Stimulated activated CD4-positive, alpha-beta T cell treated with anti-CD3 and anti-CD28 coated beads, TNF-alpha, amount 100 ng/mL, for 1 hour (primary cell): Measurements from ENCODE around the gene PET100.

Source experiments
- DNase-seq, 3 donors: peaks; one replicate each; pipeline ENCODE4 v3.0.0-alpha.2; 2020; ENCODE audit warnings: low read depth in 3 of 3, low spot score in 1 of 3

The PET100 gene, protein sequence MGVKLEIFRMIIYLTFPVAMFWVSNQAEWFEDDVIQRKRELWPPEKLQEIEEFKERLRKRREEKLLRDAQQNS

DNA sequence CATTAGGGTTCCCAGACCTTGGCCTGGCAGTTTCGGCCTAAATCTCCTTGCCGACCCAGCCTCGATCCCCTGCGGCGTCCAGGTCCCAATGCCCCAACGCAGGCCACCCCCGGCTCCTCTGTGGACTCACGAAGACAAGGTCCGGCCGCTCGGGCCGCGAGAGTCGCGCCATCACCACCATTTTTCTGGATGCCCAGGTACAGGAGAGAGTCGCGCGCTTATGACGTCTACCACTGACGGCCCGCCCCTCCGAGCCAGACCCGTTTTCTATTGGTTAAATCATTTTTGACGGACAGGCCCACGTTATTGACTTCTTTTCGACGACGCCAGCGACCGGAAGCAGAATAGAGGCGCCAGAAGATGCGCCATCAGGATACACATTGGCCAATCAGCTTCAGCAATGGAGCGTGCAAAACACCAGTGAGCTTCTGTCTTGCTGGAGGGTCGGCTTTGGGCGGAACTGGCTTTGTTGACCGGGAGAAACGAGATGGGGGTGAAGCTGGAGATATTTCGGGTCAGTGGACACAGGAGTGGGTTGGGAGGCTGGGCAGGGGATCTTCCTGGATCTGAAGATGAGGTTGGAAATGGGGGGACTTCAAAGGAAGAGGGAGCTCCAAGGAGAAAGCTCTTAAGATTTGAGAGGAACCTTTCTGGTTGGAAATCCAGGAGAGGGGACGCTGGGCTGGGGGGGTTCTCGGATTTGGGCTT lies at the start of gene PET100, which contains the start of gene XAB2:
Gene PET100, plus strand, starts transcription at position 447 of the 708 bp plus-strand sequence. Its CDS starts 41 bp downstream, at position 488.
Gene XAB2, minus strand, starts transcription at position 199 of the 708 bp plus-strand sequence. Its CDS starts 18 bp downstream, at position 181.
- DNase-seq, result peak; percentile 86 to 92 (median 91)

DNA sequence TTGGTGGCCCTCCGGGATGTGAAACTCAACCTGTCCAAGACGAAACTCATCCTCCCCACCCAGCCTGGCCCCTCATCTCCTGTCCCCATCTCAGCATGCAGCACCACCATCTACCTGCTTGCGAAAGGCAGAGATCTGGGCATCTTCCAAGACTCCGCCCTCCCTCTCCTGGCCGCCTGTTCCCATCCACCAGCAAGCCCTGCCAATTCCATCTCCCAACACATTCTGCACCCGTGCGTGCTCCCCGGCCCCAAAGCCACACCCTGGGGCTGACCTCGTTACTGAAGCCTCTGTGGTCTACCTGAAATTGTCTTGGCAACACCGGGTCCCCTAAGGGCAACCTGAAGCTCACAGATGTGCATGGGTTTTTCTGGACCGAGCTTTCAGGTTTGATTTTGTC lies 47.1 kb upstream of the PET100 start:
- DNase-seq, result no peak

DNA sequence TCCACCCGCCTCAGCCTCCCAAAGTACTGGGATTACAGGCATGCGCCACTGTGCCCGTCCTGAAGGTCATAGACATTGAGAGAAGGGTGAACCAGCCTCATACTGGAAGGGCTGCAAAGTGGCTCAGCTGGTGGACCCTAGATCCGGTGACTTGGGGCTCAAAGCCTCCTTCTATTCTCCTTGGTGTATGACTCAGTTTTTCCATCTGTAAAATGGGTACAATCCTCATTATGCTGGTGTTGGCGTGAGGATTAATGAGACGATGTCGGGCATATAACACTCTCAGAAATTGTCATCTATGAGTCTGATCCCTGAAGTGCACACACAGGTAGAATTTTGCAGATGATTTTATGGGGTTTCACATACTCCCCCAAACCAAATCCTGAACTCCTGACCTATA lies 39.8 kb upstream of the PET100 start:
- DNase-seq, result no peak

DNA sequence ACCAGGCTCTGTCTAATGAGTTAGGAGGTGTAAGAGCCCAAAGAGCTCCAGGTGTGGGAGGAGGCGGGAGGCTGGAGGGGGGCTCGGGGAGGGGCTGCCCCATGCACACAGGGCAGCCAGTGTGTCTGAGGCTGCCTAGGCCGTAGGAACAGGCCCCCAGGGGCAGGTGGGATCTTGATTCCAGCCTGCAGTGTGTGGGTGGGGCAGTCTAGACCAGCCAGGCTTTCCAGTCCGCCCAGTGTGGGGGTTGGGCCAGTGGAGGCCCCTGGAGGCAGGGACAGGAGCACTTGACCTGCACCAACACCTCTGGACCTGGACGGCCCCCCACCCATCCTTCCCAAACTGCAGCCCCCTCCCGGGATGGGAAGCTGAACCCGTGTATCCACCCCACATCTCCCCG lies 39.3 kb upstream of the PET100 start:
- no peak for DNase-seq

DNA sequence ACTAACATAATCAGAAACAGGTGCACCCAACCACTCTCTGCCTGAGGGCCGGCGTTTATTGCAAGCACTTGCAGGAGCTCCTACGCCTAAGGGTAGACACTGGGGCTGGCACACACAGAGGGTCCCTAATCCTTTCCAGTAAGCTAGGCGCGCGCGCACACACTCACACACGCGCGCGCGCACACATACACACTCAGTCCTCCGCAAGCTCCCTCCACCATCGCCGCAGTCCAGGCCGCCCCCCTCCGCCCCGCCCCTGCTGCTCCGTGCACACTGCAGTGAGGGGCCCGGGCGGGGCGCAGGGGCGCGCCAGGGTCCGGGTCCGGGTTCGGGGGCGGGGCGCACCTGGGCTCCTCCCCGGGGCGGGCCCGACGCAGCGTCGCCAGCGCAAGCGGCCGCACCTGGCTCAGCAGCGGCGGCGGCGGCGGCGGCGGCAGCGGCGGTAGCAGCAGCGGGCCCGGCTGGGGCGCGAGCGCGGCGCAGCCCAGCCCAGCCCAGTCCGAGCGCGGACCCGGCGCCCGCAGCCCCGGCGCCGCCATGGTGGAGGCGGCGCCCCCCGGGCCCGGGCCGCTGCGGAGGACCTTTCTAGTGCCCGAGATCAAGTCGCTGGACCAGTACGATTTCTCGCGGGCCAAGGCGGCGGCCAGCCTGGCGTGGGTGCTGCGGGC lies 34.0 kb upstream of the PET100 start, which contains the start of gene CAMSAP3:
Gene CAMSAP3, plus strand, starts transcription at position 398 of the 668 bp plus-strand sequence. Its CDS starts 140 bp downstream, at position 538.
- peak in 1 of 3 donors; percentile 27 for DNase-seq

DNA sequence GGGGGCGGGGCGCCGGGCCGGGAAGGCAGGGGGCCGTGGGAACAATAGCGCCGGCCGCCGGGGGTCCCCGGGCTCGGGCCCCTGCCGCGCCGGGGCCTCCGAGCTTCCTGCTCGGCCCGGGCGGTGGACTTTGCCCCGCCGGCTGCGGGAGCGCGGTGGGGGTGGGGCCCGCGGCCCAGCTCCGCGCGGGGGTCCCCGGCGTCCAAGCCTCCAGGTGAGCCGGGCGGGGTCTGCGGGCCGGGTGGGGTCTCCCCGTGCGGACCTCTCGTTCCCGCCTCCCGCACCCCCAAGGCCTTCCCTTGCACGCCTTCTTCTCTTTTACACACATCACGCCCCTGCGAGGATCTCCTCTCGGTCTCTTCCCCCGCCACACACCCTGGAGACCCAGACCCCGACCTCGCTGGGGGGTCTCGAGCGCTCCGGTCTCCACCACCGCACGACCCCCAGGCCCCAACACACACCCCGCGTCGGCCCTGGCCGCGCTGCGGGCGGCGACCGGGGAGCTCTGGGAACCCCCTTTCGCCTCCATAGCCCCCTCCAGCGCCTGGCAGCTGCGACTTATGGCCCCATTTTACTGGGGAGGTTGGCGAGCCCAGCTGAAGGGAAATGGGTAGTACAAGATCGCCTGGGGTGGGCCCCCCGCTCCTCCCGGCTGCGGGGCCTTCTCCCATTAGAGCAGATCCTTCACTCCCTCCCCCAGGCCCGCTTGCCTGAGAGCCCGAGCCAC lies 33.2 kb upstream of the PET100 start:
- DNase-seq, result no peak

DNA sequence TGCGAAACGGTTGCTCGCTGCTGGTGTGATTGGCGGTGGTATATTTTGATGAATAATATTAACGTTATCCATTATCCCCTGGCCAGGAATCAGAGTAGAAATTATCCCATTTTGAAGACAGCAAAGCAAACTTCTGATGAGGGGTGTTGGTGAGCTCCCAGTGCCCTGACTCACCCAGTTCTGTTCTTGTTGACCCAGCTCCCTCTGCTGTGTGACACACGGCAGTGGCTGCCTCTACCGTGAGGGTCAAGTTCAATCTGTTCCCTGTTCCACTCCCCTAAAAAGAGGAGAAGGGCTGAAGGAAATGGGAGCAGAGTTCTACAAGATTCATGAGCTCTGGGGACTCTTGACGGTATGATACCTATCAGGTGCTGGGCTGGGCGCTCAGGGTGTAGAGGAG lies 31.9 kb upstream of the PET100 start:
- DNase-seq, result no peak

DNA sequence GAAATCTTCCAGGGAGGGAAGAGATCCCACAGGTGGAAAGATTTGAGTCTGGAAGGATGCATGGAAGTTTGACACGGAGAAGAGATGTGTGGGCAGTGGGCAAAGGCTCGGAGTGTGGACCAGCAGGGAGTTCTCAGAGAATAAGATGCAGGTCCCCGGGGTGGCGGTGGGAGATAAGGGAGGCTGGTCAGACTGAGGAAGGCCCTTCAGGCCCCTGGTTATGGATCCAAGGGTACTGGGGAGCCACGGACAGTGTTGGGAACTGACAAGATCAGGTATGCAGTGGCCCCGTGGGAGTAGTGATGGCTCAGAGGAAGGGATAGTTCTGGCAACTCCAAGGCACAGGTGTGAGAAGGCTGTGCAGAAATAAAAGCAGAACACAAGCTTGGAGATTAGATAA lies 31.4 kb upstream of the PET100 start:
- DNase-seq, result no peak

DNA sequence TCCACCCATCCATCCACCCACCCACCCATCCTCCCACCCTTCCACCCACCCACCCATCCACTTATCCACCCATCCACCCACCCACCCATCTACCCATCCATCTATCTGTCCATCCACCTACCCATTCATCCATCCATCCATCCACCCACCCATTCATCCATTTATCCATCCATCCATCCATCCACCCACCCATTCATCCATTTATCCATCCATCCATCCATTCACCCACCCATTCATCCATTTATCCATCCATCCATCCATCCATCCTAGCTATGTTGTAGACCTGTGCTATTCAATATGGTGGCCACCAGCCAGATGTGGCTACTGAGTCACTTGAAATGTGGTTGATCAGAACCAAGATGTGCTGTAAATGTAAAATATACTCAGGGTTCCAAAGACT lies 28.9 kb upstream of the PET100 start:
- no peak for DNase-seq

DNA sequence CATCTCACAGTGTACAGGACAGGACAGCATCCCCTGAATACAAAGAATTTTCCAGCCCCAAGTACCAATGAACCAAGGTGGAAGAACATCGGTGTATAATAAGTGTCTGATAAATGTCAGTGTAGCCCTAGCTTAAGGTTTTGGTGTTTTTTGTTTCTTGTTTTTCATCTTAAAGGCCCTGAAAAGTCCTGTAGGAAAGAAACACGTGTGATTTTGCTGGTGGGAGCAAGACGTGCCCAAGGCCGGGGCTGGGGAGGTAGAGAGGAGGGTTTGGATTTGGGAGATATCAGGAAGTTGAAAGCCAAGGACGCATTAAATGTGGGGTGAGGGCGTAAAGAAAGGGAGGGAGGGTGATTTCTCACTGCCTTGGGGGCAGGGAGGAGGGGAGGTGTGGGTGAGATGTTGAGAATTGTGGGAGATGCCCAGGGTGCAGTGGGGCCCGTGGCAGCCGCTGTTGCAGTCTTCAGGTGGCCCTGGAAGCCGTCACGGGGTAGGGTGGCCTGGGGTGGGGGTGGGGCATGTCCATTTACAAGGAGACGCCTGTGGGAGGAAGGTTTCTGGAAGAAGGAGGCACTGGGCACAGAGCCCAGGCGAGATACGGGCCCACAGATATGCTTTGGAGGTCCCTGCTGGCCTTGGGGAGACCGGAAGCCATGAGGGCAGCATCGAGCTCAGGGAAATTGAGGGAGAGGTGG lies 27.2 kb upstream of the PET100 start:
- DNase-seq, result no peak

DNA sequence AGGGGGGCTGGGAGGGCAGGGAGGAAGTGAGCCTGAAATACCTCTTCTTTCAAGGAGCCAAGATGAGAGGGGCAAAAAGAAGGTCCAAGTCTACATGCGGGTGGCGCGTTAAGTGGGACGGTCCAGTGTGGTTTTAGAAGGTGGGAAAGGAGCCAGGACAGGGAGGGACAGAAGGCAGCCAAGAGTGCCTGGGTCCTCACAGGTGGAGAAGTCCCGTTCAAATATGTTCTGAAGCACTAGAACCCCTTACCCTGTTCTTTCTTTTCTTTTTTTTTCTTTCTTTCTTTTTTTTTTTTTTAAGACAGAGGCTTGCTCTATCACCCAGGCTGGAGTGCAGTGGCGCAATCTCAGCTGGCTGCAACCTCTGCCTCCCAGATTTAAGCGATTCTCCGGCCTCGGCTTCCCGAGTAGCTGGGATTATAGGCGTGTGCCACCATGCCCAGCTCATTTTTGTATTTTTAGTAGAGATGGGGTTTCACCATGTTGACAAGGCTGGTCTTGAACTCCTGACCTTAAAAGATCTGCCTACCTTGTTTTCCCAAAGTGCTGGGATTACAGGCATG lies 26.6 kb upstream of the PET100 start:
- no peak for DNase-seq

DNA sequence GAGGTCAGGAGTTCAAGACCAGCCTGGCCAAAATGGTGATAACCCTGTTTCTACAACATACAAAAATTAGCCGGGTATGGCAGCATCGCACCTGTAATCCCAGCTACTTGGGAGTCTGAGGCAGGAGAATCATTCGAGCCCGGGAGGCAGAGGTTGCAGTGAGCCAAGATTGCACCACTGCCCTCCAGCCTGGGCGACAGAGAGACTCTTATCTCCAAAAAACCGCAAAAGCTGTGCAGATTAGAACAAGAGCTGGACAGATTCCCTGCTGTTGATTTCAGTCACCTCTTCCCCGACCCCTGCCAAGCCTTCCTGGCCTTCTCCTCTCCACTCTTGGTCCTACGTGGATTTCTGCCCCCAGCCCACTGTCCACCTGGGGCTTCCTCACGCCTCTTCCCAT lies 25.7 kb upstream of the PET100 start:
- no peak for DNase-seq

DNA sequence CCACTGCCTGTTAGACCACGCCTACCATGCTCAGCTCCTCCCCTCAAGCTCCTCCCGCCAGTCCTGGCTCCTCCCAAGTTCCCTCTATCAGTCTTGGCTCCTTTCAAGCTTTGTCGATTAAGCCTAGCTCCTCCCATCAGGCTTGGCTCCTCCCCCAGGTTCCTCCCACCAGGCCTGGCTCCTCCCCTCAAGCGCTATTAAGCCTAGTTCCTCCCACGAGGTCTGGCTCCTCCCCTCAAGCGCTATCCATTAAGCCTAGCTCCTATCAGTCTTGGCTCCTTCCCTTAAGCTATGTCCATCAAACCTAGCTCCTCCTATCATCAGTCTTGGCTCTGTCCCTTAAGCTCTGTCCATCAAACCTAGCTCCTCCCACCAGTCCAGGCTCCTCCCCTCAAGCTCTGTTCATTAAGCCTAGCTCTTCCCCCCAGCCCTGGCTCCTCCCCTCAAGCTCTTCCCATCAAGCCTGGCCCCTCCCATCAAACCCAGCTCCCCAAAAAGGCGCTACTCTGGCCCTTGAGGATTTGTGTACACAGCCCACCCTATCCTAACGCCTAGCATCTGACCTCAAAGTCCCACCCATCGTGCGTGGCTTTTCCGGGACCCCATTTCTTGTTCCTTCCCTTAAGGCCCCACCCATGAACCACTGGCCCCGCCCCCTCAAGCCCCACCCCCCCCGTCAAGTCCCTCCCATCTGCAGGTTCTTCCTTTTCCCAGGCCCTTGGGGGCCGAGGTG lies 23.9 kb upstream of the PET100 start:
- DNase-seq, result no peak

DNA sequence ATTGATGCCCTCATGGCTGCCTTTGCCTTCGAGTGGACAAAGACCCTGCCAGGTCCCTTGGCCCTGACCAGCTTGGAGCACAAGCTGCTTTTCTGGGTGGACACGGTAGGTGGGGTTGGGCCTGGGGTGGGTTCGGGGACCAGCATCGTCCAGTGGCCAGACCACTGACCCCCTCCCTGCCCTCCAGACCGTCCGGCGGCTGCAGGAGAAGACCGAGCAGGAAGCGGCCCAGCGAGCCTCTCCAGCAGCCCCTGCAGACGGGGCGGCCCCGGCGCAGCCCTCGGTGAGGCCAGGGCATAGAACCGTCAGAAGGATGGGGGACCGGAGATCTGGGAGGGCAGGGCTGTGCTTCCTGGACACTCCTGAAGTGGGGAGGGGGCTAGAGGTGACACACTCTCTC lies 23.3 kb upstream of the PET100 start:
- no peak for DNase-seq

DNA sequence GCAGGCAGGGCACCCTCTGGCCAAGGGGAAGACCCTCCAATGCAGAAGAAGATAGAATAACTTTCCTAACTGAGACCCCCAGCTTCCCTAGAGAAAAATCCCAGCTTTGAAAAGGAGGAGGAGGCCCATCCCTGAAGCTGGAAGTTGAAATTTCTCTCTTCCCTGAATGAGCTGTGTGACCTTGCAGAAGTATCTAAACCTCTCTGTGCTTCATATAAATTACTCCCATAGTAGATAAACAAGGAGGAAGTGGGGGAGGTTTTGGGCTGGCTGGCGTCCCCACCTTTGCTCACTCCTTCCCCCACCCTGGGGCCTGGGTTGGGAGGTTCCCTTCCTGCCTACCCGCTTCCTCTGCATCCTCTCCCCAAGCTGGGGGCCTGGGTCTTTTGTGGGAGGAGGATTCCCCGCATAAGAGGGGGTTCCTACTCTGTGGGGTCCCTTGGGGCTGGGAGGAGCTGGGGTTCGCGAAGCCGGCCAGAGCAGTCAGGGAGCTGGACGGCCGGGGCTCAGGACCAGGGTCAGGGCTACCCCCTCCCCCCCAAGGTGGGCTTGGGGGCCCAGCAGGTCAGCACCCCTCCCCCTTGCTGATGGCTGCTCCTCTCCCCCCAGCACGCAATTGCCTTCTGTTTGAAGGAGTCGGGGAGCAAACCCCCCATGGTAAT lies 22.2 kb upstream of the PET100 start:
- DNase-seq, result no peak

DNA sequence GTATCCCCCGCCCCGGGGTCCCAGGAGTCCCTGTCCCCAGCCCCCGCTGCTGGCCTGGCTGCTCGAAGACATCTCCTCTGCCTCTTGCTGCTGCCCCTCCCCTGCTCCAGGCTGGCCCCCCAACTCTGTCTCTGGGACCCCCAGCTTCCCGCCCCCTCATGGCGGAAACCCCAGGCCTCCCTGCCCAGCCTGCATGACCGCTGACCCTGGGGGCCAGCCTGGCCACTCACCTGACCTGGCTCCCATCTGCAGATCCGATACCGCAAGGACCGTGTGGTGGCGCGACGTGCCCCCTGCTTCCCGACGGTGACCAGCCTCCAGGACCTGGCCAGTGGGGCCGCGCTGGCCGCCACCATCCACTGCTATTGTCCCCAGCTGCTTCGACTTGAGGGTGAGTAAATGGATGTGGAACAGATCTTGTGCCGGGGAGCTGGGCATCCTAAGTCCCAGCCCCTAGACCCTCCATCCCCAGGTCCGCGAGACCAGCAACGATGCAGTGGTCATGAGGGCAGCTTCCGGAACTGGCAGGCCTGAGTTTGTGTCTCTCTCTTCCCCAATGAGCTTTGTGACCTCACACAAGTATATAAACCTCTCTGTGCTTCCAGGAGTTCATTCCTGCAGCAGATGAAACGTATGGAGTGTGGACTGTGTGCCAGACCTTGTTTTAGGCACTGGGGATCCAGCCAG lies 21.6 kb upstream of the PET100 start:
- no peak for DNase-seq

DNA sequence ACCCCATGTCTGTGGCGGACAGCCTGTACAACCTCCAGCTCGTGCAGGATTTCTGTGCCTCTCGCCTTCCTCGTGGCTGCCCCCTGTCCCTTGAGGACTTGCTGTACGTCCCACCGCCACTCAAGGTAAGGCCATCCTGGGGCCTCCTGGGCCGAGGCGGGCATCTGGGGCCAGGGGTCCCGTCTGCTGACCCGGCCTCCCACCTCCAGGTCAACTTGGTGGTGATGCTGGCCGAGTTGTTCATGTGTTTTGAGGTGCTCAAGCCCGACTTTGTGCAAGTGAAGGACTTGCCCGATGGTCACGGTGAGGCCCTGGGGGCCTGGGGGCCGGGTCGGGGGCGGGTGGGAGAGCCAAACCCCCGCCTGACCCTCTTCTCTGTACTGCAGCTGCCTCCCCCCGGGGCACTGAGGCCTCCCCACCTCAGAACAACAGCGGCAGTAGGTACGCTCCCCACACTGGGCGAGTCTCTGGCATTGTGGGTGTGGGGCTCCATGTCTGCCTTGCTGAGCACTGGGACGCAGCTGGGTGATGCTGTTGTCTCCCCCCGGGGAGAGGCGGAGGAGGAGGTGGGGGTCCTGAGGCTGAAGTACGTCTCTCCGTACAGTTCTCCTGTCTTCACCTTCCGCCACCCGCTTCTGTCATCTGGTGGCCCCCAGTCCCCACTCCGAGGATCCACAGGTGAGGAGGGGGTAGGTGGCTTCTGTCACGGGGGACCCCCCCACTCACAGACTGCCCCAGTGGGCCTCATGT lies 18.9 kb upstream of the PET100 start:
- no peak for DNase-seq

DNA sequence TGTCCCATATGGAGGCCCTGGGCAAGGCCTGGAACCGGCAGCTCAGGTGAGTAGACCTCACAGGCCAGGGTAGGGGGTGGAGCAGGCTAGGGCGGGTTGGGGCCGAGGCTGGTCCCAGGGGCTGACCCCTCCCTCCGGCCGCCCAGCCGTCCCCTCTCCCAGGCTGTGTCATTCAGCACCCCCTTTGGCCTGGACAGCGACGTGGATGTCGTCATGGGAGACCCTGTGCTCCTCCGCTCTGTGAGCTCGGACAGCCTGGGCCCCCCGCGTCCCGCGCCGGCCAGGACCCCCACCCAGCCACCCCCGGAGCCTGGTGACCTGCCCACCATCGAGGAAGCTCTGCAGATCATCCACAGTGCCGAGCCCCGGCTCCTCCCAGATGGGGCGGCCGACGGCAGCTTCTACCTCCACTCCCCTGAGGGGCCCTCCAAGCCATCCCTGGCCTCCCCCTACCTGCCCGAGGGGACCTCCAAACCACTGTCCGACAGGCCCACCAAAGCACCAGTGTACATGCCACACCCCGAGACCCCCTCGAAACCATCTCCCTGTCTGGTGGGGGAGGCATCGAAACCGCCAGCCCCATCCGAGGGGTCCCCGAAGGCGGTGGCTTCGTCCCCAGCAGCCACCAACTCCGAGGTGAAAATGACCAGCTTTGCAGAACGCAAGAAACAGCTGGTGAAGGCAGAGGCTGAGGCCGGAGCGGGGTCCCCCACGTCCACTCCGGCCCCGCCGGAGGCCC lies 17.9 kb upstream of the PET100 start:
- no peak for DNase-seq
